ENCODE results near the gene PIGC. TPM values are rescaled to one million over a fixed set of nuclear protein-coding genes. Genes with fewer than 3 reads are reported as not detected.
A peak's percentile ranks its signal among the peaks of the same experiment; 100 is the strongest.
"Not testable (repeated sequence)": the region's sequence is repeated elsewhere in the genome, so short reads cannot be mapped to it uniquely, and the experiment has no call there.

Gene PIGC
- total RNA-seq, 1 experiment from 2014 or later, result 17.5 TPM

GRCh38 chr1:172442404-172442803 lies 1.5 kb downstream of the PIGC start:
- TF ChIP-seq CTCF (conservative IDR thresholded peaks at IDR 0.05), result no peak
- H3K4me3 Mint-ChIP-seq, result peak overlapping the region in 1 of 2 experiments; percentile 0; a peak in 1 of 5 replicates

GRCh38 chr1:172437183-172437582 lies 6.7 kb downstream of the PIGC start:
- not testable (repeated sequence) for H3K4me1 Mint-ChIP-seq; H2AFZ ChIP-seq (ENCODE audit: low read length); H3K27ac Mint-ChIP-seq; H3K9ac ChIP-seq (ENCODE audit: extremely low read depth, insufficient read length, low read length); H3K27me3 Mint-ChIP-seq (ENCODE audit: low read depth); H3K4me3 Mint-ChIP-seq; H3K23ac ChIP-seq (ENCODE audit: insufficient read length, low read depth, low read length); H3K14ac ChIP-seq (ENCODE audit: insufficient read depth, low read length); H2BK5ac ChIP-seq (ENCODE audit: insufficient read length, low read length); H4K5ac ChIP-seq (ENCODE audit: insufficient read length, low read depth, low read length); H4K8ac ChIP-seq (replicated peaks; ENCODE audit: insufficient read length, low read depth, low read length); H3K23me2 ChIP-seq (ENCODE audit: insufficient read length, low read depth, low read length, poor library complexity, severe bottlenecking); H3K9me3 ChIP-seq (ENCODE audit: control insufficient read depth, low read depth, low read length); H3K27me3 ChIP-seq (ENCODE audit: insufficient read depth, low read length); H3K79me2 ChIP-seq (ENCODE audit: insufficient read depth, low read length); H2BK20ac ChIP-seq (ENCODE audit: low read depth, low read length, poor library complexity, severe bottlenecking); H3K18ac ChIP-seq (ENCODE audit: insufficient read length, low read depth, low read length); H3K4me2 ChIP-seq (ENCODE audit: insufficient read depth, insufficient read length, low read length); DNase-seq; H4K20me1 ChIP-seq (ENCODE audit: control insufficient read depth, insufficient read depth, insufficient read length); H3K27ac ChIP-seq (ENCODE audit: insufficient read length, low read depth, low read length); H2AK5ac ChIP-seq (ENCODE audit: insufficient read length, low read length); H3K4me1 ChIP-seq (ENCODE audit: insufficient read depth, low read length); H4K91ac ChIP-seq (ENCODE audit: insufficient read length, low read depth, low read length); H2BK120ac ChIP-seq (ENCODE audit: low read depth, low read length, poor library complexity, severe bottlenecking); H2BK15ac ChIP-seq (ENCODE audit: low read depth, low read length); H2BK12ac ChIP-seq (ENCODE audit: insufficient read length, low read depth, low read length); H3K79me1 ChIP-seq (ENCODE audit: insufficient read depth, low read depth, low read length, poor library complexity, severe bottlenecking); H3T11ph ChIP-seq (ENCODE audit: low read length); H3K4ac ChIP-seq (ENCODE audit: low read depth, low read length); H3K56ac ChIP-seq (ENCODE audit: insufficient read length, low read depth, low read length)
- no CpG with 5 or more reads among the region's 3 CpGs for WGBS (ENCODE audit: extremely low coverage, insufficient read length, low lambda C conversion rate)
- H3K36me3 Mint-ChIP-seq (ENCODE audit: insufficient read depth in 1 of 3, low read depth in 3 of 3), result peaks cover 7 to 17% (median 9%) of the 10 kb centered on the region in 3 experiments; a peak in 6 of 7 replicates
- peaks cover 0 to 11% of the 10 kb centered on the region in 2 experiments; a peak in 4 of 5 replicates for H3K9me3 Mint-ChIP-seq

More at GRCh38 chr1:172442404-172442803, 1.5 kb downstream of the PIGC start:
- H3K27ac ChIP-seq (ENCODE audit: insufficient read length, low read depth, low read length), result no peak overlapping the region
- H2AFZ ChIP-seq (ENCODE audit: low read length), result no peak overlapping the region
- H3K9ac ChIP-seq (ENCODE audit: extremely low read depth, insufficient read length, low read length), result no peak overlapping the region
- no peak overlapping the region for H2BK5ac ChIP-seq (ENCODE audit: insufficient read length, low read length)
- Mint-ChIP-seq H3K36me3 (ENCODE audit: insufficient read depth in 1 of 3, low read depth in 3 of 3) (peaks cover 9 to 16% (median 14%) of the 10 kb centered on the region in 3 experiments; a peak in 5 of 7 replicates), H3K27me3 (ENCODE audit: low read depth) (no peaks in the 10 kb centered on the region), H3K4me1 (peaks cover 12 to 14% of the 10 kb centered on the region in 2 experiments; a peak in 3 of 4 replicates), H3K9me3 (no peaks in the 10 kb centered on the region), H3K27ac (no peak overlapping the region)
- no CpG with 5 or more reads among the region's 6 CpGs for WGBS (ENCODE audit: extremely low coverage, insufficient read length, low lambda C conversion rate)
- no peaks in the 10 kb centered on the region for H3K79me2 ChIP-seq (ENCODE audit: insufficient read depth, low read length)
- no peak overlapping the region for H3K56ac ChIP-seq (ENCODE audit: insufficient read length, low read depth, low read length)
- no peaks in the 10 kb centered on the region for H4K20me1 ChIP-seq (ENCODE audit: control insufficient read depth, insufficient read depth, insufficient read length)
- H3K23me2 ChIP-seq (ENCODE audit: insufficient read length, low read depth, low read length, poor library complexity, severe bottlenecking), result peaks cover 2% of the 10 kb centered on the region
- H3K4me1 ChIP-seq (ENCODE audit: insufficient read depth, low read length), result no peaks in the 10 kb centered on the region; the same call in 1 of the 2 replicates
- no peak overlapping the region for H2BK15ac ChIP-seq (ENCODE audit: low read depth, low read length)
- no peak overlapping the region for H3K18ac ChIP-seq (ENCODE audit: insufficient read length, low read depth, low read length)
- H3K4ac ChIP-seq (ENCODE audit: low read depth, low read length), result no peak overlapping the region
- H3K14ac ChIP-seq (ENCODE audit: insufficient read depth, low read length), result no peak overlapping the region
- H3K9me3 ChIP-seq (ENCODE audit: control insufficient read depth, low read depth, low read length), result no peaks in the 10 kb centered on the region
- no peaks in the 10 kb centered on the region for H3K27me3 ChIP-seq (ENCODE audit: insufficient read depth, low read length)
- no peak overlapping the region for H3K4me2 ChIP-seq (ENCODE audit: insufficient read depth, insufficient read length, low read length)
- H2AK5ac ChIP-seq (ENCODE audit: insufficient read length, low read length), result no peak overlapping the region
- no peak overlapping the region for H4K91ac ChIP-seq (ENCODE audit: insufficient read length, low read depth, low read length)
- DNase-seq, result no peak
- H3K79me1 ChIP-seq (ENCODE audit: insufficient read depth, low read depth, low read length, poor library complexity, severe bottlenecking), result peaks cover 7% of the 10 kb centered on the region
- no peak overlapping the region for H2BK20ac ChIP-seq (ENCODE audit: low read depth, low read length, poor library complexity, severe bottlenecking)
- H2BK12ac ChIP-seq (ENCODE audit: insufficient read length, low read depth, low read length), result no peak overlapping the region
- H2BK120ac ChIP-seq (ENCODE audit: low read depth, low read length, poor library complexity, severe bottlenecking), result no peak overlapping the region
- H4K8ac ChIP-seq (replicated peaks; ENCODE audit: insufficient read length, low read depth, low read length), result no peak overlapping the region
- no peak overlapping the region for H3K23ac ChIP-seq (ENCODE audit: insufficient read length, low read depth, low read length)
- H4K5ac ChIP-seq (ENCODE audit: insufficient read length, low read depth, low read length), result no peak overlapping the region
- no peak overlapping the region for H3T11ph ChIP-seq (ENCODE audit: low read length)

Measured in H9 (cell line).